ENCODE results near the gene RASGRP3.

RASGRP3 gene

GRCh38 chr2:33476131-33476792 lies at the start of gene RASGRP3:
Gene RASGRP3 (plus strand): TSS chr2:33476649. CDS start chr2:33515137, 38,488 bp downstream.
- Histone ChIP-seq H3K9me2 (ENCODE audit: low read depth, low read length) (no peaks in the 10 kb centered on the region), H3K4me3 (ENCODE audit: low read depth, low read length, poor library complexity, severe bottlenecking) (peak within 1 kb of the TSS; percentile 71), H4K20me1 (ENCODE audit: insufficient read depth, low read length) (no peaks in the 10 kb centered on the region), H3K27ac (ENCODE audit: low read depth, low read length, poor library complexity, severe bottlenecking) (peak within 1 kb of the TSS; percentile 97), H3K9me3 (ENCODE audit: low read length) (no peaks in the 10 kb centered on the region), H3K36me3 (ENCODE audit: insufficient read depth, low read length) (peaks cover 6% of the 10 kb centered on the region), H3K4me2 (ENCODE audit: low read length) (peak within 1 kb of the TSS; percentile 98), H3K79me2 (ENCODE audit: insufficient read depth, low read length) (peaks cover 17% of the 10 kb centered on the region), H3K4me1 (ENCODE audit: insufficient read depth, low read length, severe bottlenecking) (peaks cover 42% of the 10 kb centered on the region), H2AFZ (ENCODE audit: low read length) (peak within 1 kb of the TSS; percentile 30; the same call in 1 of the 2 replicates), H3F3A (ENCODE audit: insufficient read depth, low read length) (no peaks in the 10 kb centered on the region), H3K27me3 (ENCODE audit: insufficient read depth, low read length) (no peaks in the 10 kb centered on the region), H3K9ac (ENCODE audit: low read length) (peak within 1 kb of the TSS; percentile 84)
- TF ChIP-seq EZH2 (IDR thresholded peaks at IDR 0.05; ENCODE audit: borderline replicate concordance, low read length) = no peak
- TF ChIP-seq CTCF (IDR thresholded peaks at IDR 0.05; ENCODE audit: low read length) = no peak

- Histone ChIP-seq H3K79me2 (ENCODE audit: insufficient read depth, low read length) (no peaks in the 10 kb centered on the region), H3K27ac (ENCODE audit: low read depth, low read length, poor library complexity, severe bottlenecking) (no peak overlapping the region), H2AFZ (ENCODE audit: low read length) (no peak overlapping the region), H3K9ac (ENCODE audit: low read length) (no peak overlapping the region), H3K9me3 (ENCODE audit: low read length) (no peaks in the 10 kb centered on the region), H3K9me2 (ENCODE audit: low read depth, low read length) (no peaks in the 10 kb centered on the region), H3K4me3 (ENCODE audit: low read depth, low read length, poor library complexity, severe bottlenecking) (no peak overlapping the region), H3F3A (ENCODE audit: insufficient read depth, low read length) (0 out of 2 replicates have a peak, but pooled peaks cover 2% of the 10 kb centered on the region), H3K27me3 (ENCODE audit: insufficient read depth, low read length) (no peaks in the 10 kb centered on the region), H3K4me2 (ENCODE audit: low read length) (no peak overlapping the region), H3K36me3 (ENCODE audit: insufficient read depth, low read length) (no peaks in the 10 kb centered on the region), H3K4me1 (ENCODE audit: insufficient read depth, low read length, severe bottlenecking) (no peaks in the 10 kb centered on the region), H4K20me1 (ENCODE audit: insufficient read depth, low read length) (no peaks in the 10 kb centered on the region)
- TF ChIP-seq CTCF (IDR thresholded peaks at IDR 0.05; ENCODE audit: low read length) (no peak), EZH2 (IDR thresholded peaks at IDR 0.05; ENCODE audit: borderline replicate concordance, low read length) (no peak)
Observed at GRCh38 chr2:33426666-33427231, 49.7 kb upstream of the RASGRP3 start.

GRCh38 chr2:33430077-33430476 lies 46.4 kb upstream of the RASGRP3 start:
- Histone ChIP-seq H3K4me3 (ENCODE audit: low read depth, low read length, poor library complexity, severe bottlenecking) (no peak overlapping the region), H3K79me2 (ENCODE audit: insufficient read depth, low read length) (no peaks in the 10 kb centered on the region), H2AFZ (ENCODE audit: low read length) (no peak overlapping the region), H3K36me3 (ENCODE audit: insufficient read depth, low read length) (no peaks in the 10 kb centered on the region), H4K20me1 (ENCODE audit: insufficient read depth, low read length) (no peaks in the 10 kb centered on the region), H3K27me3 (ENCODE audit: insufficient read depth, low read length) (no peaks in the 10 kb centered on the region), H3K27ac (ENCODE audit: low read depth, low read length, poor library complexity, severe bottlenecking) (no peak overlapping the region), H3F3A (ENCODE audit: insufficient read depth, low read length) (0 out of 2 replicates have a peak, but pooled peaks cover 2% of the 10 kb centered on the region), H3K9ac (ENCODE audit: low read length) (no peak overlapping the region), H3K4me1 (ENCODE audit: insufficient read depth, low read length, severe bottlenecking) (no peaks in the 10 kb centered on the region), H3K9me3 (ENCODE audit: low read length) (no peaks in the 10 kb centered on the region), H3K4me2 (ENCODE audit: low read length) (no peak overlapping the region), H3K9me2 (ENCODE audit: low read depth, low read length) (no peaks in the 10 kb centered on the region)
- TF ChIP-seq CTCF (IDR thresholded peaks at IDR 0.05; ENCODE audit: low read length) (no peak), EZH2 (IDR thresholded peaks at IDR 0.05; ENCODE audit: borderline replicate concordance, low read length) (no peak)
